Keratinocyte (primary cell): ENCODE data around the gene SMAP1. TPM values are rescaled to one million over a fixed set of nuclear protein-coding genes. Genes with fewer than 3 reads are reported as not detected.

Source experiments
- DNase-seq: peaks from one replicate; pipeline ENCODE4 v3.0.0-alpha.2; 2011; ENCODE audit warnings: low read depth, missing footprints, low spot score
- FAIRE-seq: peaks from 2 replicates; lab custom pipeline; 2011; peaks lifted over from hg19 to GRCh38; lab: Jason Lieb, UNC
- H2AFZ ChIP-seq: 2 replicates; pipeline ENCODE4 v1.6.0; 2012; ENCODE audit warnings: low read length, control low read depth, inconsistent platforms; ENCODE audit not compliant: control insufficient read depth
- H3K27ac ChIP-seq: 2 replicates; pipeline ENCODE4 v1.5.1; 2011; ENCODE audit warnings: low read length; ENCODE audit not compliant: control insufficient read depth, insufficient read depth
- H3K27me3 ChIP-seq: 3 replicates; pipeline ENCODE4 v1.6.0; 2011; ENCODE audit warnings: low read length; ENCODE audit not compliant: control insufficient read depth, insufficient read depth; ENCODE audit errors: extremely low read depth
- H3K36me3 ChIP-seq, 2 experiments: 2 replicates in 1 of 2; 3 replicates in 1 of 2; pipeline ENCODE4 v1.5.1; 2011; ENCODE audit warnings: low read length in 2 of 2, mild to moderate bottlenecking in 1 of 2; ENCODE audit not compliant: control insufficient read depth in 2 of 2, insufficient read depth in 2 of 2; ENCODE audit errors: extremely low read depth in 1 of 2
- H3K4me1 ChIP-seq: 3 replicates; pipeline ENCODE4 v1.5.1; 2011; ENCODE audit warnings: low read length; ENCODE audit not compliant: control insufficient read depth, insufficient read depth; ENCODE audit errors: extremely low read depth
- H3K4me2 ChIP-seq: 3 replicates; pipeline ENCODE4 v1.6.0; 2011; ENCODE audit warnings: low read depth, low read length; ENCODE audit not compliant: control insufficient read depth, insufficient read depth; ENCODE audit errors: extremely low read depth
- H3K4me3 ChIP-seq, 3 experiments: fragments of 200-600 bp in 1 of 3; sonication (generic) in 1 of 3; 2 replicates in 2 of 3; 3 replicates in 1 of 3; pipeline ENCODE4 v1.5.1; 2011 to 2016; ENCODE audit warnings: low read length in 3 of 3, mild to moderate bottlenecking in 3 of 3, control low read depth in 2 of 3, inconsistent platforms in 1 of 3, low read depth in 1 of 3, mixed read lengths in 1 of 3, mixed run types in 1 of 3, moderate library complexity in 1 of 3; ENCODE audit not compliant: control insufficient read depth in 2 of 3, insufficient read depth in 2 of 3; ENCODE audit errors: extremely low read depth in 1 of 3
- H3K79me2 ChIP-seq: 2 replicates; pipeline ENCODE4 v1.6.0; 2012; ENCODE audit warnings: low read length; ENCODE audit not compliant: control insufficient read depth, insufficient read depth
- H3K9ac ChIP-seq: 3 replicates; pipeline ENCODE4 v1.6.0; 2011; ENCODE audit warnings: low read length; ENCODE audit not compliant: control insufficient read depth, insufficient read depth; ENCODE audit errors: extremely low read depth
- H3K9me1 ChIP-seq: 3 replicates; pipeline ENCODE4 v1.6.0; 2011; ENCODE audit warnings: low read length; ENCODE audit not compliant: control insufficient read depth, insufficient read depth; ENCODE audit errors: extremely low read depth
- H3K9me3 ChIP-seq: 2 replicates; pipeline ENCODE4 v1.5.1; 2012; ENCODE audit warnings: low read depth, low read length; ENCODE audit not compliant: control insufficient read depth
- H4K20me1 ChIP-seq: 3 replicates; pipeline ENCODE4 v1.6.0; 2011; ENCODE audit warnings: low read length; ENCODE audit not compliant: control insufficient read depth, insufficient read depth; ENCODE audit errors: extremely low read depth
- CTCF ChIP-seq, 3 experiments: IDR thresholded peaks in 1 of 3; conservative IDR thresholded peaks in 1 of 3; optimal IDR thresholded peaks in 1 of 3; 2 replicates in 2 of 3; 3 replicates in 1 of 3; pipeline versions ENCODE3 to v1.5.1; 2011; ENCODE audit warnings: low read length in 3 of 3, mild to moderate bottlenecking in 3 of 3, moderate library complexity in 2 of 3, control low read depth in 1 of 3, inconsistent platforms in 1 of 3; ENCODE audit not compliant: insufficient read depth in 2 of 3; ENCODE audit errors: extremely low read depth in 1 of 3
- EZH2 ChIP-seq: IDR thresholded peaks from one replicate; pipeline ENCODE4 v1.6.1; 2012; ENCODE audit warnings: inconsistent platforms, mild to moderate bottlenecking, low read length, moderate library complexity
- dilution Hi-C: fragments of 300-500 bp; cut with MboI; formaldehyde crosslinking; loops from one replicate; pipeline ENCODE4 v1.7.0; 2020; ENCODE audit warnings: low sequenced_read_pairs; ENCODE audit not compliant: extremely low pct_ligation_motif_present
- polyA plus RNA-seq, 5 experiments: library from polyadenylated mRNA; depleted of rRNA in 3 of 5; stranded (reverse) in 3 of 5; stranded (forward) in 1 of 5; unstranded in 1 of 5; fragments of >200 nt; gene quantifications; 1 replicate in 1 of 5; 2 replicates in 3 of 5; 3 replicates in 1 of 5; pipeline versions ENCODE4 v1.2.1 to v1.2.3, GENCODE V29; 2011 to 2012; ENCODE audit warnings: missing spikeins in 2 of 5, low read depth in 1 of 5, low replicate concordance in 1 of 5

Gene SMAP1
- polyA plus RNA-seq, 1 donor (not counting 4 experiments of a cell fraction or from before 2014, with no cell fraction given): 16.5 TPM

GRCh38 chr6:70905742-70906141 is 238.1 kb downstream of the SMAP1 start:
- no peaks in the 10 kb centered on the region for H3K79me2 ChIP-seq
- dilution Hi-C loops: no loop called here
- H3K4me1 ChIP-seq: no peaks in the 10 kb centered on the region
- no peaks in the 10 kb centered on the region for H4K20me1 ChIP-seq
- H3K36me3 ChIP-seq: no peaks in the 10 kb centered on the region
- no peak for DNase-seq
- H3K27ac ChIP-seq: no peak overlapping the region
- no peak overlapping the region for H3K4me2 ChIP-seq
- no peaks in the 10 kb centered on the region for H3K9me3 ChIP-seq
- no peak overlapping the region for H3K9ac ChIP-seq
- H3K4me3 ChIP-seq: no peak overlapping the region
- FAIRE-seq: no peak
- no peaks in the 10 kb centered on the region for H3K9me1 ChIP-seq
- TF ChIP-seq EZH2 (no peak), CTCF (optimal IDR thresholded peaks at IDR 0.05 in 1 of 3, IDR thresholded peaks at IDR 0.05 in 1 of 3, conservative IDR thresholded peaks at IDR 0.05 in 1 of 3; ENCODE audit: extremely low read depth in 1 of 3, insufficient read depth in 2 of 3, low read length in 3 of 3) (no peak)
- H3K27me3 ChIP-seq: no peaks in the 10 kb centered on the region
- H2AFZ ChIP-seq: no peak overlapping the region

Other genes starting within 250 kb of the SMAP1 start
- gene SDHAF4, start 101.0 kb upstream of the SMAP1 start, polyA plus RNA-seq: 3.6 to 13.0 TPM (median 12.7 TPM) in 3 replicates